CD14-positive monocyte (primary cell): Measurements from ENCODE around the gene RABL6. TPM values are rescaled to one million over a fixed set of nuclear protein-coding genes. Genes with fewer than 3 reads are reported as not detected.
A peak's percentile ranks its signal among the peaks of the same experiment; 100 is the strongest.
"Not testable (repeated sequence)": the region's sequence is repeated elsewhere in the genome, so short reads cannot be mapped to it uniquely, and the experiment has no call there.

Experiments used
- DNase-seq, 3 donors: peaks; one replicate each; pipeline ENCODE4 v3.0.0-alpha.2; 2011 to 2022
- H2AFZ ChIP-seq: 2 replicates; pipeline ENCODE4 v1.6.0; 2012; ENCODE audit warnings: mild to moderate bottlenecking, low read depth, low read length, inconsistent platforms; ENCODE audit not compliant: insufficient read depth, poor library complexity, severe bottlenecking
- H3K27ac ChIP-seq, 2 donors: 1 replicate in 1 of 2; 2 replicates in 1 of 2; pipeline ENCODE4 v1.5.1; 2012 to 2013; ENCODE audit warnings: low read length in 2 of 2, control low read depth in 1 of 2, inconsistent platforms in 1 of 2, low read depth in 1 of 2, mild to moderate bottlenecking in 1 of 2
- H3K27me3 ChIP-seq, 2 donors: one replicate each; pipeline versions ENCODE4 v1.6.0 to v1.6.1; 2011 to 2013; ENCODE audit warnings: low read length in 2 of 2; ENCODE audit not compliant: control insufficient read depth in 2 of 2, insufficient read depth in 2 of 2
- H3K36me3 ChIP-seq, 2 donors: replicated peaks in 1 of 2; 1 replicate in 1 of 2; 2 replicates in 1 of 2; pipeline versions ENCODE4 v1.5.1 to v1.6.1; 2012 to 2013; ENCODE audit warnings: low read length in 2 of 2, control low read depth in 1 of 2, inconsistent platforms in 1 of 2, mild to moderate bottlenecking in 1 of 2; ENCODE audit not compliant: insufficient read depth in 2 of 2, control insufficient read depth in 1 of 2
- H3K4me1 ChIP-seq, 2 donors: 1 replicate in 1 of 2; 2 replicates in 1 of 2; pipeline versions ENCODE4 v1.5.1 to v1.6.1; 2012 to 2013; ENCODE audit warnings: low read length in 2 of 2, control low read depth in 1 of 2, inconsistent platforms in 1 of 2, mild to moderate bottlenecking in 1 of 2, moderate library complexity in 1 of 2; ENCODE audit not compliant: insufficient read depth in 2 of 2, control insufficient read depth in 1 of 2
- H3K4me2 ChIP-seq: replicated peaks from 2 replicates; pipeline ENCODE3; 2012; ENCODE audit warnings: low read length, moderate library complexity, mild to moderate bottlenecking; ENCODE audit not compliant: poor library complexity, severe bottlenecking; ENCODE audit errors: extremely low read depth
- H3K4me3 ChIP-seq, 3 experiments: fragments of 200-600 bp in 1 of 3; sonication (generic) in 1 of 3; replicated peaks in 1 of 3; 1 replicate in 2 of 3; 2 replicates in 1 of 3; pipeline ENCODE4 v1.5.1; 2011 to 2013; ENCODE audit warnings: low read length in 3 of 3, mild to moderate bottlenecking in 3 of 3, control low read depth in 2 of 3, low read depth in 2 of 3, inconsistent platforms in 1 of 3, moderate library complexity in 1 of 3
- H3K79me2 ChIP-seq: 2 replicates; pipeline ENCODE4 v1.6.0; 2012; ENCODE audit warnings: mild to moderate bottlenecking, control low read depth, inconsistent platforms, low read length, moderate library complexity; ENCODE audit not compliant: insufficient read depth
- H3K9ac ChIP-seq: 2 replicates; pipeline ENCODE4 v1.6.0; 2017; ENCODE audit warnings: low read length, mild to moderate bottlenecking; ENCODE audit not compliant: insufficient read depth, poor library complexity, severe bottlenecking
- H3K9me3 ChIP-seq, 2 donors: replicated peaks in 1 of 2; 1 replicate in 1 of 2; 2 replicates in 1 of 2; pipeline versions ENCODE4 v1.5.1 to v1.6.1; 2012 to 2013; ENCODE audit warnings: low read length in 2 of 2, control low read depth in 1 of 2; ENCODE audit not compliant: control insufficient read depth in 1 of 2, insufficient read depth in 1 of 2
- H4K20me1 ChIP-seq: 2 replicates; pipeline ENCODE4 v1.6.0; 2012; ENCODE audit warnings: mild to moderate bottlenecking, low read length, control low read depth, moderate library complexity; ENCODE audit not compliant: insufficient read depth
- H3K27ac Mint-ChIP-seq, 7 donors: one replicate each; pipeline ENCODE4 v1.8.0; 2020; ENCODE audit warnings: mild to moderate bottlenecking in 7 of 7, mixed read lengths in 7 of 7, moderate library complexity in 6 of 7, inconsistent platforms in 2 of 7
- H3K27me3 Mint-ChIP-seq, 3 donors: one replicate each; pipeline ENCODE4 v1.8.0; 2021 to 2022; ENCODE audit warnings: low read depth in 3 of 3, mild to moderate bottlenecking in 3 of 3, mixed read lengths in 3 of 3, moderate library complexity in 3 of 3, inconsistent platforms in 1 of 3
- H3K36me3 Mint-ChIP-seq, 2 donors: one replicate each; pipeline ENCODE4 v1.8.0; 2020; ENCODE audit warnings: mixed read lengths in 2 of 2, inconsistent platforms in 1 of 2, mild to moderate bottlenecking in 1 of 2
- H3K4me1 Mint-ChIP-seq: one replicate; pipeline ENCODE4 v1.8.0; 2020; ENCODE audit warnings: mild to moderate bottlenecking, mixed read lengths
- H3K4me3 Mint-ChIP-seq, 2 donors: one replicate each; pipeline ENCODE4 v1.8.0; 2020; ENCODE audit warnings: mild to moderate bottlenecking in 2 of 2, mixed read lengths in 2 of 2, moderate library complexity in 1 of 2
- H3K9me3 Mint-ChIP-seq, 7 donors: one replicate each; pipeline ENCODE4 v1.8.0; 2020 to 2022; ENCODE audit warnings: mixed read lengths in 7 of 7, mild to moderate bottlenecking in 6 of 7, moderate library complexity in 6 of 7, inconsistent platforms in 2 of 7
- CTCF ChIP-seq: fragments of 200-600 bp; IDR thresholded peaks from one replicate; pipeline ENCODE4 v1.8.0; 2022; ENCODE audit warnings: antibody characterized with exemption, mild to moderate bottlenecking
- WGBS: methylation state at CpG from one replicate; pipeline ENCODE4 v1.1.5; 2013; ENCODE audit warnings: missing lambda C conversion rate; ENCODE audit not compliant: insufficient coverage; 5-methylcytosine and 5-hydroxymethylcytosine counted together
- intact Hi-C, 2 donors: fragments of 100-400 bp; cut with micrococcal nuclease; formaldehyde crosslinking; loops; one replicate each; pipeline versions ENCODE4 v1.15.0 to v1.15.1; 2023
- polyA plus RNA-seq, 3 donors: library from polyadenylated mRNA; depleted of rRNA in 1 of 3; unstranded in 2 of 3; stranded (reverse) in 1 of 3; fragments of 300-500 nt in 2 of 3; fragments of >200 nt in 1 of 3; fragmentation: Illumina TruSeq in 2 of 3; gene quantifications; 1 replicate in 2 of 3; 2 replicates in 1 of 3; pipeline ENCODE4 v1.2.3, GENCODE V29; 2012 to 2021

RABL6 gene
- polyA plus RNA-seq, 3 donors = 6.7 to 30.9 (median 8.1) TPM

GRCh38 chr9:136842380-136842948 lies 34.7 kb downstream of the RABL6 start, which contains the start of gene AJM1:
AJM1 (plus strand) TSS chr9:136842478; CDS start chr9:136844415, 1,937 bp downstream.
- Histone ChIP-seq H3K4me1 (peaks cover 19 to 37% of the 10 kb centered on the region in 2 donors), H3K27me3 (peaks cover 12 to 36% of the 10 kb centered on the region in 2 donors), H3K9ac (peak within 1 kb of the TSS; percentile 46), H2AFZ (peak within 1 kb of the TSS; percentile 78), H3K4me2 (peak within 1 kb of the TSS; percentile 72), H3K4me3 (peak within 1 kb of the TSS; percentile 18 to 74 (median 43)), H3K36me3 (peaks cover 18 to 22% of the 10 kb centered on the region in 2 donors)
- H3K4me3 Mint-ChIP-seq = peak within 1 kb of the TSS; percentile 70 to 86
- H4K20me1 ChIP-seq, H3K27ac ChIP-seq, H3K9me3 ChIP-seq, H3K27ac Mint-ChIP-seq, H3K79me2 ChIP-seq: not testable (repeated sequence)
- DNase-seq = peak; percentile 65 to 67 (median 66)
- peaks cover 15% of the 10 kb centered on the region for H3K4me1 Mint-ChIP-seq
- intact Hi-C loops = loop anchor here (5.0 to 10.0 kb wide), 3 partner anchors 35 to 190 kb away; partner anchors contain the start of genes C8G (in 1 of the 2), FBXW5 (in 1 of the 2), FUT7 (in 1 of the 2) and RABL6 (in 1 of the 2)
- TF ChIP-seq CTCF = peak; percentile 91
- peaks cover 24 to 51% (median 37%) of the 10 kb centered on the region in 3 donors for H3K27me3 Mint-ChIP-seq
- peaks cover 0 to 15% (median 12%) of the 10 kb centered on the region in 7 donors for H3K9me3 Mint-ChIP-seq
- H3K36me3 Mint-ChIP-seq = peaks cover 18 to 29% of the 10 kb centered on the region in 2 donors
- under 1% methylated on average over 16 of the region's 27 CpGs for WGBS

GRCh38 chr9:136843159-136843800 lies 35.5 kb downstream of the RABL6 start:
- not testable (repeated sequence) for H3K27ac ChIP-seq, H3K4me2 ChIP-seq, H3K4me3 ChIP-seq, H3K9ac ChIP-seq, H2AFZ ChIP-seq, H4K20me1 ChIP-seq, H3K9me3 ChIP-seq, H3K79me2 ChIP-seq, DNase-seq
- H3K4me1 Mint-ChIP-seq = peaks cover 22% of the 10 kb centered on the region
- peaks cover 27 to 45% of the 10 kb centered on the region in 2 donors for H3K4me1 ChIP-seq
- 23% methylated on average over 21 of the region's 21 CpGs for WGBS
- peaks cover 30 to 57% (median 40%) of the 10 kb centered on the region in 3 donors for H3K27me3 Mint-ChIP-seq
- H3K36me3 ChIP-seq = peaks cover 18 to 20% of the 10 kb centered on the region in 2 donors
- peaks cover 0 to 15% (median 12%) of the 10 kb centered on the region in 7 donors for H3K9me3 Mint-ChIP-seq
- peak overlapping the region in 2 of 7 donors; percentile 8 to 63 for H3K27ac Mint-ChIP-seq
- H3K36me3 Mint-ChIP-seq = peaks cover 16 to 23% of the 10 kb centered on the region in 2 donors
- H3K4me3 Mint-ChIP-seq = peak overlapping the region; percentile 47 to 79
- intact Hi-C loops = loop anchor here (5.0 to 10.0 kb wide), 3 partner anchors 36 to 189 kb away; partner anchors contain the start of genes C8G (in 1 of the 2), FBXW5 (in 1 of the 2), FUT7 (in 1 of the 2) and RABL6 (in 1 of the 2)
- H3K27me3 ChIP-seq = peaks cover 12 to 43% of the 10 kb centered on the region in 2 donors
